ENCODE data around the gene CAP1. TPM values are rescaled to one million over a fixed set of nuclear protein-coding genes. Genes with fewer than 3 reads are reported as not detected.
"Not testable (repeated sequence)": the region's sequence is repeated elsewhere in the genome, so short reads cannot be mapped to it uniquely, and the experiment has no call there.

The CAP1 gene
- total RNA-seq, 2 donors from 2014 or later = 315 to 409 TPM

DNA sequence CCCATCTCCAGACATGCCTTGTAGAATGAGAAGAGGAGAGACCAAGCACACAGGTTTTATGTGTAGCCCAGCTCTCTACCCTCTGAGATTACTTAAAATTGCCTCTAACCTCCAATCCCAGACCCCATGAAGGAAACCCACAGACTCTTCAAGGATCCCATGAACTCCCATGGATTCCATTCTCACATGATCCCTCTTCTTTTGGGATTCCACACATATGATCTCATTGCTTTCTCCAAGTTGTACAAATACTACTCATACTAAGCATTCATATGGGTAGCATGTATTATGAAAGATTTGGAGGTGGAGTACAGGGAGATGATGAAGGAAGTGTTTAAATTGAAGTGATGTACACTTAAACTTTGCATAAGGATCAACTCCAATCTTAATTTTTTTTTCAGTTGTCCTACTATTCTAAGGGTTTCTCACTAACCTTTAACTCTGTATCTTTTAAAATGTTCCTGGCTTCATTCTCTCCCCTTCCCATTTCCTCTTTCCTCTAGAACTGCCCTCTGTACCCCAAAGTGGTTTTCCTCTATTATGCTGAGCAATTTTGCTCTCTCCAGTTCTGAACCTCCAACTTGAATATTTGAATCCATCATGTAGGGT lies 44.0 kb upstream of the CAP1 start:
- Histone ChIP-seq H3K36me3 (no peaks in the 10 kb centered on the region), H3K9me3 (no peaks in the 10 kb centered on the region), H3K27ac (no peak overlapping the region), H3K4me1 (ENCODE audit: control insufficient read depth in 1 of 2, low read depth in 2 of 2) (no peaks in the 10 kb centered on the region), H3K27me3 (replicated peaks; ENCODE audit: insufficient read depth) (no peaks in the 10 kb centered on the region), H3K4me3 (no peak overlapping the region)
- no peak for ATAC-seq (ENCODE audit: insufficient number of reproducible peaks, low FRiP score, low read depth)
- TF ChIP-seq, protein P1, sequence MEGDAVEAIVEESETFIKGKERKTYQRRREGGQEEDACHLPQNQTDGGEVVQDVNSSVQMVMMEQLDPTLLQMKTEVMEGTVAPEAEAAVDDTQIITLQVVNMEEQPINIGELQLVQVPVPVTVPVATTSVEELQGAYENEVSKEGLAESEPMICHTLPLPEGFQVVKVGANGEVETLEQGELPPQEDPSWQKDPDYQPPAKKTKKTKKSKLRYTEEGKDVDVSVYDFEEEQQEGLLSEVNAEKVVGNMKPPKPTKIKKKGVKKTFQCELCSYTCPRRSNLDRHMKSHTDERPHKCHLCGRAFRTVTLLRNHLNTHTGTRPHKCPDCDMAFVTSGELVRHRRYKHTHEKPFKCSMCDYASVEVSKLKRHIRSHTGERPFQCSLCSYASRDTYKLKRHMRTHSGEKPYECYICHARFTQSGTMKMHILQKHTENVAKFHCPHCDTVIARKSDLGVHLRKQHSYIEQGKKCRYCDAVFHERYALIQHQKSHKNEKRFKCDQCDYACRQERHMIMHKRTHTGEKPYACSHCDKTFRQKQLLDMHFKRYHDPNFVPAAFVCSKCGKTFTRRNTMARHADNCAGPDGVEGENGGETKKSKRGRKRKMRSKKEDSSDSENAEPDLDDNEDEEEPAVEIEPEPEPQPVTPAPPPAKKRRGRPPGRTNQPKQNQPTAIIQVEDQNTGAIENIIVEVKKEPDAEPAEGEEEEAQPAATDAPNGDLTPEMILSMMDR (IDR thresholded peaks at IDR 0.05) = no peak
- DNase-seq (ENCODE audit: low spot score) = no peak

DNA sequence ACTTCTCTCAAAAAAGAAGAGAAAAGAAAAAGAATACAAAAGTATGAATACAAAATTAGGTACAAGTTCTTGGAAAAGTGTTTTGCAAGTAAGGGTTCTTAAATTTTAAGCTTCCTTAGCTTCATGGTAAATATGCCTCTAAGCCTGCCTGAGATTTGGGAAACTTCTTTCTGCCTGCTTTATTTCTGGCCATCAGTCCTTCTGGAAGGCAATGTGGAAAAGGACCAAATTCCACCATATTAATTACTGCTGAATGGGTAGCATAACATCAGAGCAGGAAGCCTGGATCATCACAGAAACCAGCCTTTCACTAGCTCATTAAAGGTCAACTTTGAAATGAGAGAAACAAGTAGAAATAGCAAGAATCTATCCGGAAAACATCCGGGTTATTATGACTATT lies 39.1 kb upstream of the CAP1 start:
- ATAC-seq (ENCODE audit: insufficient number of reproducible peaks, low FRiP score, low read depth) (no peak), DNase-seq (ENCODE audit: low spot score) (no peak)
- H3K36me3 ChIP-seq = no peaks in the 10 kb centered on the region
- no peaks in the 10 kb centered on the region for H3K27me3 ChIP-seq (replicated peaks; ENCODE audit: insufficient read depth)
- no peak overlapping the region for H3K27ac ChIP-seq
- no peak overlapping the region for H3K4me3 ChIP-seq
- TF ChIP-seq, protein P1 (IDR thresholded peaks at IDR 0.05) = no peak
- no peaks in the 10 kb centered on the region for H3K9me3 ChIP-seq
- H3K4me1 ChIP-seq (ENCODE audit: control insufficient read depth in 1 of 2, low read depth in 2 of 2) = no peaks in the 10 kb centered on the region

DNA sequence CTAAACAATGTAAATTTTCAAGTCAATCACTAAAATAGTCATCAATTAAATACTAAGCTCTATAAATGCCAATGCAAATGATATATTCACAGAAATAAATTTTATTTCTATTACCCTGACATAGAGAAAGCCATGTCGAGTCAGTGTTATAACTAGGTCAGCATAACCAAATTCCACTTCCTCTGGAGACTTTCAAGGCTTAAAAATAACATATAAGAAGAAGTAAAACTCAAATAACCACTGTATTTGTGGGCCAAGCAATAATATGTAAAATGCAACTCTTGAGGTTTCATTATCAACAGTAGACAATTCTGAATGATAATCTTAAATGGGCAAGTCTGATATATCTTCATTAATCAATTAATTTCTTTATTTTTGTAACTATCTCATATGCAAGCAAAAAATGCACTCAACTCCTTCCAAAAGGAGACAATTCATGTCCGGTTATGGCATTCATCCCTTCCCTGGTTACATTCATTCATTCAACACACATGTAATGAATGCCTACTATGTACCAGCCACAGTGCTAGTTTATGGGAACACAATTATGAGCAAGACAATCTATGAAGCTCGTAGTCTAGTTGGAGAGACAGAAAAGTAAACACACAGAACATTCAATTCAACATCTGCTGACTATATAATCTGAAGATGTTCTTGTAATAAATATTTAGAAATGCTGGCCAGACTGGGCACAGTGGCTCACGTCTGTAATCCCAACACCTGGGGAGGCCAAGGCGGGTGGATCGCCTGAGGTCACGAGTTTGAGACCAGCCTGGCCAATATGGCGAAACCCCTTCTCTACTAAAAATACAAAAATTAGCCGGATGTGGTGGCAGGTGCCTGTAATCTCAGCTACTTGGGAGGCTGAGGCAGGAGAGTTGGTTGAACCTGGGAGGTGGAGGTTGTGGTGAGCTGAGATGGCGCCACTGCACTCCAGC lies 37.1 kb upstream of the CAP1 start:
- no peaks in the 10 kb centered on the region for H3K36me3 ChIP-seq
- no peaks in the 10 kb centered on the region for H3K27me3 ChIP-seq (replicated peaks; ENCODE audit: insufficient read depth)
- no peaks in the 10 kb centered on the region for H3K9me3 ChIP-seq
- no peak overlapping the region for H3K4me3 ChIP-seq
- TF ChIP-seq, protein P1 (IDR thresholded peaks at IDR 0.05) = no peak
- H3K27ac ChIP-seq = no peak overlapping the region
- ATAC-seq (ENCODE audit: insufficient number of reproducible peaks, low FRiP score, low read depth) (no peak), DNase-seq (ENCODE audit: low spot score) (no peak)
- no peaks in the 10 kb centered on the region for H3K4me1 ChIP-seq (ENCODE audit: control insufficient read depth in 1 of 2, low read depth in 2 of 2)

DNA sequence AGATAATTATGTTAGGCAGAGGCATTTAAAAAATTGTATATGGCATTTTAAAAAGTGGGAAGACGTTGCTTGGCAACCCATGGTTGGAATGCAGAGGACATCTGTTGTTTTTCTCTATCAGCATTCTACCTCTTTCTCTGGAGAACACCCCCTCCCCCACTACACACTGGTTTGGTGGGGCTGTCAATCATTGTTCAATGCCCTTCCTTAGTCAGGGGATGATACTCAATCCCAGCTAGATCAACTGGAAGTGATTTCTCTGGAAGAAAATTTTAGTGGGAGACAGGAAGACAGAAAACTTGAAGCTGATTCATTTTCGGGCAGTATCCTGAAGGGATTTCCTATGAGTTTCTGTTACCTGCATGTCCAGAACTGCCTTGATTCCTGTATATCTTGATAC lies 35.7 kb upstream of the CAP1 start:
- Histone ChIP-seq H3K36me3 (no peaks in the 10 kb centered on the region), H3K4me3 (no peak overlapping the region), H3K9me3 (no peaks in the 10 kb centered on the region), H3K27me3 (replicated peaks; ENCODE audit: insufficient read depth) (no peaks in the 10 kb centered on the region), H3K4me1 (ENCODE audit: control insufficient read depth in 1 of 2, low read depth in 2 of 2) (no peaks in the 10 kb centered on the region), H3K27ac (no peak overlapping the region)
- DNase-seq (ENCODE audit: low spot score) (no peak), ATAC-seq (ENCODE audit: insufficient number of reproducible peaks, low FRiP score, low read depth) (no peak)
- TF ChIP-seq, protein P1 (IDR thresholded peaks at IDR 0.05) = no peak

DNA sequence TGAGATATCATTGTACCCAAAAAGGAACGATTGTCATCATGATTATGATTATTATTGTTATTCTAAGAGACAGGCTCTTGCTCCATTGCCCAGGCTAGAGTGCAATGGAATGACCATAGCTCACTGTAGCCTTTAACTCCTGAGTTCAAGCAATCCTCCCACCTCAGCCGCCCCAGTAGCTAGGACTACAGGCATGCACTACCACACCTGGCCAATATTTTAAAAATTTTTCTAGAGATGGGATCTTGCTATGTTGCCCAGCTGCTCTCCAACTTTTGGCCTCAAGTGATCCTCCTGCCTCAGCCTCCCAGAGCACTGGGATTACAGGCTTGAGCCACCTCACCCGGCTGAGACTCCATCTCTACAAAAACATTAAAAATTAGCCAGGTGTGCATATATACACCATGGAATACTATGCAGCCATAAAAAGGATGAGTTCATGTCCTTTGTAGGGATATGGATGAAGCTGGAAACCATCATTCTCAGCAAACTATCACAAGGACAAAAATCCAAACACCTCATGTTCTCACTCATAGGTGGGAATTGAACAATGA lies 33.0 kb upstream of the CAP1 start:
- not testable (repeated sequence) for H3K4me3 ChIP-seq; ATAC-seq (ENCODE audit: insufficient number of reproducible peaks, low FRiP score, low read depth); H3K27me3 ChIP-seq (replicated peaks; ENCODE audit: insufficient read depth); H3K4me1 ChIP-seq (ENCODE audit: control insufficient read depth in 1 of 2, low read depth in 2 of 2); H3K27ac ChIP-seq; H3K9me3 ChIP-seq; DNase-seq (ENCODE audit: low spot score); H3K36me3 ChIP-seq
